ENCODE measurements around the gene MCTP1.

- TF ChIP-seq CTCF (IDR thresholded peaks at IDR 0.05) (no peak), POLR2A (IDR thresholded peaks at IDR 0.05) (no peak)
Observed at GRCh38 chr5:94791829-94792228, 493.1 kb downstream of the MCTP1 start.

All from vagina (tissue), 2 donors.